GM21390 (cell line): ENCODE data around the gene PEX26.
"Not testable (repeated sequence)": the region's sequence is repeated elsewhere in the genome, so short reads cannot be mapped to it uniquely, and the experiment has no call there.

Experiments used
- ATAC-seq: cut with Tn5 transposase; IDR thresholded peaks from one replicate; pipeline ENCODE4 v1.9.1; 2021; ENCODE audit not compliant: unreplicated experiment

PEX26 gene

GRCh38 chr22:18093661-18094060, 15.9 kb downstream of the PEX26 start:
- no peak for ATAC-seq

DNA sequence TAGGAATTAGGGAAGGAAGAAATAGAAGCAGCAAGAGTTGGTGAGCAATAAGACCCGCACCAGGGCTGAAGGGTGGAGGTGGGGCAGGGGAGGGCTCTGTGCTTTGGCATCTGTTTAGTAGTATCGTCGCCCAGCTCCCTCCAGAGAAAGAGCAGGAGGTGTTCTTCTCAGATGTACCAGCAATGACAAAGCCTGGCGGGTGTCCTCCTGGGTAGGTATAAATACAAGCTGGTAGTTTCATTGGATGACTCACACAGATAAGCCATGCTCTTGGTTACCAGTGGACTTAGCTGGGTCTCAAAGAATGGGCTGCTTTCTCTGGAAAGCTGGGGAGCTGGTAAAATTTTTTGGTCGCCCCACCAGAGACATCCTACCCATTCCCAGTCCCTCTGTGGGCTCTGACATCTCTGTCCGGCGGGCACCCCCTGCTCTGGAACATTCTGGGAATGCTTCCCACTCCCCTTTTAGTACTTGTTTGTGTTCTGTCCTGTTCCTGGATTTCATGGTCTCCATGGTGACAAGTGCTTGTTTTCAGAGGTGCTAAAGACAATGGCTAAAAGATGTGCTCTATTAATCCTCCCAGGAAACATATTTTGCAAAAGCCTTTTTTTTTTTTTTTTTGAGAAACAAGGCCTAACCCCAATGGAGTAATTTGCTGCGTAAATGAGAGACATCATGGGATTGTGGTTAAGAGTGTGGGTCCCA, 17.5 kb downstream of the PEX26 start:
- no peak for ATAC-seq

- ATAC-seq: no peak
Measured at GRCh38 chr22:18096823-18097222, 19.0 kb downstream of the PEX26 start.

DNA sequence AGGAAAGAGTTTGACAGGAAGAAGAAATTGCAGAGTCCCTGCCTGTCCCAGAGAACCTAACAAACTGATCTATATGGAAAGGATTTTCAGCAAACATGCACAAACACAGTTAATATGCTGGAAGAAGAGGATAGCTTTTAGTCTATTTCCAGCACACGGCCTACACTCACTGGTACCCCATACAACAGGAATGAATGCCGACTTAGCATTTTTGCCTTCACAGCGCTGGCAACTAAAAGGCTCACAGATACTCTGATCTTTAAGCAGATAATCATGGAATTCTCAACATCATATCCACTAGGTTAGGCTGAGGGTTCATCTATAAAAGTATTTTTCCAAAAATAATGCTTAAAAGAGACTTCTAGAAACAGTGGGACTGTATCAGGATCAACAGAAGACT, 23.0 kb downstream of the PEX26 start:
- no peak for ATAC-seq

GRCh38 chr22:18101536-18101935, 23.7 kb downstream of the PEX26 start:
- no peak for ATAC-seq

DNA sequence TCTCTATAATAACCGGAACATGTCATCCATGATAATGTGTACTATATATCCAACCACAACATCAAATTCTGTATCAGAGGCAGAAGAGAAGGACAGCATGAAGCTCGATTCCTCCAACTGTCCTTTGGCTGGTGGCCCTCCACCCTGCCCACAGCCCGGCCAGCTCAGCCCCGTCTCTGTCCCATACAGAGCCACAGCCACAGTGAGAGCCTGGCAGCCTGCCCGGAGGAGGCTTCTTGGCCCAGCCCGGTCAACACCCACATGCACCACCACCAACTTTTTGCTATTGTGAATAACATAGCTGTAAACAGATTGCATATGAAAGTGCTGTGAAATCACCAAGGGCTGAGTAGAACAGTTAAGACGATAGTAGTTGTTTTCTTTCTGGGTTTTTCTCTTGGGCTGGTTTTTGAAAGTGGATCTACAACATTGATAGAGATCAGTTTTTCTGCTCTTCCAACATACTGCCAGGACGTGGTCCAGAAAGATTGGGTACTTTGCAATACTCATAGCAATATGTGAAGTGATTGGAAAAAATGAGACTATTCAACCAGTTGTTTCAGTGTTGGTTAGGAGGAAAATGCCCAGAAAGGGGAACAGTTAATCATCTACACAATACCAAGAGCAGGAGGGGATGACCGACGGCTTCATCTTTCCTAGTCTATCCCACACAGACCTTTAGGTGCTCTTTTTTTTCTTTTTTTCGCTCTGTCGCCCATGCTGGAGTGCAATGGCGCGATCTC, 25.9 kb downstream of the PEX26 start:
- ATAC-seq: no peak

DNA sequence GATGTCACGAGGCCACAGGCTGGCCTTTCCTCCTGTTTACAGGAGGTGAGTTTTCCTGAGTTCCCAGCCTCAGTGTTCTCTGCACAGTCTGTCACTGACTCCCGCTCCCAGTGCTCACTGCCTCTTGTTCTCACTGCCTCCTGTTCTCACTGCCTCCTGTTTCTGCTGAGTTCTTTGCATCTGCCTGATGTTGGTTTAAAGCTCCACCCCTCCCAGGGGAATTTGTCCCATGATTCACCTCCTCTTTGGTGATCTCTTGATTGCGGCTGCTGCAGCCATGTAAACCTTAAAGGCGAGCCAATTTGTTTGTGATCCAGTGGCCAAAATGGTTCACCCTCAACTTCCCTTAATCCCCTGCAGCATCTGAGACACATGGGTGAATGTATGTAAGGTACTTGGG, 26.8 kb downstream of the PEX26 start:
- no peak for ATAC-seq

DNA sequence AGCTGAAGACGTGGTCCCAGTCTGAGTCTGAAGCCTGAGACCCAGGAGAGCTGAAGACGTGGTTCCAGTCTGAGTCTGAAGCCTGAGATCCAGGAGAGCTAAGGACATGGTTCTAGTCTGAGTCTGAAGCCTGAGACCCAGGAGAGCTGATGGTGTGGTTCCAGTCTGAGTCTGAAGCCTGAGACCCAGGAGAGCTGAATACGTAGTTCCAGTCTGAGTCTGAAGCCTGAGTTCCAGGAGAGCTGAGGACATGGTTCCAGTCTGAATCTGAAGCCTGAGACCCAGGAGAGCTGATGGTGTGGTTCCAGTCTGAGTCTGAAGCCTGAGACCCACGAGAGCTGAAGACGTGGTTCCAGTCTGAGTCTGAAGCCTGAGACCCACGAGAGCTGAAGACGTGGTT, 28.2 kb downstream of the PEX26 start:
- not testable (repeated sequence) for ATAC-seq

DNA sequence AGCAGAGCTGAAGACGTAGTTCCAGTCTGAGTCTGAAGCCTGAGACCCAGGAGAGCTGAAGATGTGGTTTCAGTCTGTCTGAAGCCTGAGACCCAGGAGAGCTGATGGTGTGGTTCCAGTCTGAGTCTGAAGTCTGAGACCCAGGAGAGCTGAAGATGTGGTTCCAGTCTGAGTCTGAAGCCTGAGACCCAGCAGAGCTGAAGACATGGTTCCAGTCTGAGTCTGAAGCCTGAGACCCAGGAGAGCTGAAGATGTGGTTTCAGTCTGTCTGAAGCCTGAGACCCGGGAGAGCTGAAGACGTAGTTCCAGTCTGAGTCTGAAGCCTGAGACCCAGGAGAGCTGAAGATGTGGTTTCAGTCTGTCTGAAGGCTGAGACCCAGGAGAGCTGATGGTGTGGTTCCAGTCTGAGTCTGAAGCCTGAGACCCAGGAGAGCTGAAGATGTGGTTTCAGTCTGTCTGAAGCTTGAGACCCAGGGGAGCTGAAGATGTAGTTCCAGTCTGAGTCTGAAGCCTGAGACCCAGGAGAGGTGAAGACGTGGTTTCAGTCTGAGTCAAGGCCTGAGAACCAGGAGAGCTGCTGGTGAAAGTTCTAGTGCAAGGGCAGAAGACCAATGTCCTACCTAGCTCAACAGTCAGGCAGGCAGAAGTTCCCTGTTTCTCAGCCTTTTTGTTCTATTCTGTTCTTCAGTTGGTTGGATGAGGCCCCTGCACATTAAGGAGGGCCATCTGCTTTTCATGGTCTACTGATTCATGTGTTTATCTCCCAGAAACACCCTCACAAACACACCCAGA, 29.0 kb downstream of the PEX26 start:
- not testable (repeated sequence) for ATAC-seq

DNA sequence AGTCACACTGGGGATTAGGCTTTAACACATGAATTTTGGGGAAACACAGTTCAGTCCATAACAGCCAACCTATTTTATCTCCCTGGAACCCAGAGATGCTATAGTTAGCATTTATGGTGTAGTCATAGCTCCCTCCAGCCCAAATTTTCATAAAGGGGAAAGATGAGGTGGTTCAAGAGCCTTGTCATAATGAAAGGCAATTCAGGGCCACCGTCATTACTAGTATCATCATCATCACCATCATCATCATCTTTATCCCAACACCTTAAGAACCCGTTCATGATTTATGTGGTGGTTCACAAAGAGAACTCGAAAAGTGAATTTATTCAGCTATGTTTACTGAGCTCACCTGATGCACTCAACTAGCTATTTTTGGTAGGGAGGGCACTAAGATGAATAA, 30.4 kb downstream of the PEX26 start:
- ATAC-seq: no peak

- ATAC-seq: no peak
Measured at GRCh38 chr22:18109410-18110193, 31.8 kb downstream of the PEX26 start.

GRCh38 chr22:18110194-18110953, 32.6 kb downstream of the PEX26 start, which contains the start of gene TUBA8:
Gene TUBA8, plus strand, starts transcription at chr22:18110809. Its CDS starts 57 bp downstream, at chr22:18110866.
- no peak for ATAC-seq

- no peak for ATAC-seq
Measured at GRCh38 chr22:18110954-18111758, 33.4 kb downstream of the PEX26 start.

- ATAC-seq: no peak
Measured at GRCh38 chr22:18111759-18112330, 34.1 kb downstream of the PEX26 start.

DNA sequence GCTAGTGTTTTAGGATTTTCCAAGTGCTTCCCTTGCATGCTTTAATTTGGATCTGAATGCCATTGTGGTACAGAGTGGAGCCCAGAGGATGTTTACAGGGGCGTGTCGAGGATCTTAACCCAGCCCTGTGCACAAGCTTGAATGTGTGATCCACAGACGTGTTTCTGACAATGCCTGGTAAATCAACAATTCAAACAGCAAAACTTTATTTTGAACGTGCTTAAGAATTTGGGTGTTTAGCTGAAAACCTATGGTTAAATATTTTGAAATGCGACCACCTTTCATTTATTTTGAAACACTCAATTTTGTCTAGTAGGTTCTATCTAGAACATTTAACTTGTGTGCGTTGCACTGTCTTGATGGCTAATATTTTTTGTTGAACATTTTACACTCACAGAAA, 34.6 kb downstream of the PEX26 start:
- no peak for ATAC-seq

DNA sequence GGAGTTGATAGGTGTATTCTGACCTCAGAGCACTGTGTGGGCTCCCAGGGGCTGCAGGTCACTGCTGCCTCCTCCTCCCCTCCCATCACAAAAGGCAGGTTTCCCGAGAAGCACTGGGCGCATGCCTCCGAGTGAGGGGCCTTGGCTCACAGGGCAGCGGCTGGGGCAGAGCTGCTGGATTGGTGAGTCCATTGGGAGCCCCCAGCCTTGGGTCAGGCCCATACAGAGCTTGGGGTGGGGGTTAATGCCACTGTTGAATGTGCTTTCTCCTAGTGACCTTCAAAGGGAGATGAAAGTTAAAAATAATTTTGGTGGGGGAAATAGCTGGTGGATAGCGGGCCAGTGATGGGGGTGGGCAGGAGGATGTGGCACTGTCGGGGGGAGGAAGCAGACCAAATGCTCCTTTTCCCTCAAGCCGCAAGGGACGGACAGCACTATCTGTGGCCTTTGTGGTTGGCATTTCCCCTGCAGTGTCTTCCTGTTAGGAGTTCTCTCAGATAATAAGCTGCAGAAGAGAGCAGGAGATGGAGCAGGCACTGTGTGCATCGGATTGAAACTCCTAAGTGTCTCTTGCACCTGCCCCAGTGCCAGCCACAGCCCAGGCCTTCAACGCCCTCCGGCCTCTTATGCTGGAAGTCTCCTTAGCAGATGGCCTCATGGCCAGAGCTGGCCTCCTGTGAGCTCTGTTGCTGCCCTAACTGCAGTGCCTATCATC, 36.0 kb downstream of the PEX26 start:
- ATAC-seq: no peak

GRCh38 chr22:18114495-18114894, 36.7 kb downstream of the PEX26 start:
- ATAC-seq: no peak

- no peak for ATAC-seq
Measured at GRCh38 chr22:18114976-18115652, 37.3 kb downstream of the PEX26 start.
